H9 (cell line): ENCODE measurements around the gene ZNF77. TPM values are rescaled to one million over a fixed set of nuclear protein-coding genes. Genes with fewer than 3 reads are reported as not detected.

Source experiments
- DNase-seq: peaks from one replicate; pipeline ENCODE4 v3.0.0-alpha.2; 2017
- H2AFZ ChIP-seq: one replicate; pipeline ENCODE4 v1.6.1; 2013; ENCODE audit warnings: mild to moderate bottlenecking, low read length, control low read depth, moderate library complexity
- H2AK5ac ChIP-seq: 2 replicates; pipeline ENCODE4 v1.6.1; 2013; ENCODE audit warnings: low read length, control low read depth, mixed read lengths; ENCODE audit not compliant: insufficient read length
- H2BK120ac ChIP-seq: one replicate; pipeline ENCODE4 v1.6.1; 2013; ENCODE audit warnings: low read depth, mild to moderate bottlenecking, low read length, control low read depth, inconsistent platforms; ENCODE audit not compliant: poor library complexity, severe bottlenecking
- H2BK12ac ChIP-seq: 2 replicates; pipeline ENCODE4 v1.6.1; 2013; ENCODE audit warnings: low read length, control low read depth, mixed read lengths, low read depth; ENCODE audit not compliant: insufficient read length
- H2BK15ac ChIP-seq: 2 replicates; pipeline ENCODE4 v1.6.1; 2013; ENCODE audit warnings: low read depth, low read length, control low read depth
- H2BK20ac ChIP-seq: one replicate; pipeline ENCODE4 v1.6.1; 2013; ENCODE audit warnings: low read depth, mild to moderate bottlenecking, low read length, control low read depth, inconsistent platforms; ENCODE audit not compliant: poor library complexity, severe bottlenecking
- H2BK5ac ChIP-seq: 2 replicates; pipeline ENCODE4 v1.6.1; 2013; ENCODE audit warnings: low read length, control low read depth, mixed read lengths; ENCODE audit not compliant: insufficient read length
- H3K14ac ChIP-seq: 2 replicates; pipeline ENCODE4 v1.6.1; 2013; ENCODE audit warnings: low read length, control low read depth; ENCODE audit not compliant: insufficient read depth
- H3K18ac ChIP-seq: 2 replicates; pipeline ENCODE4 v1.6.1; 2013; ENCODE audit warnings: low read depth, mild to moderate bottlenecking, mixed read lengths, low read length, control low read depth; ENCODE audit not compliant: insufficient read length
- H3K23ac ChIP-seq: 2 replicates; pipeline ENCODE4 v1.6.1; 2013; ENCODE audit warnings: low read length, control low read depth, mixed read lengths, low read depth; ENCODE audit not compliant: insufficient read length
- H3K23me2 ChIP-seq: 2 replicates; pipeline ENCODE4 v1.6.1; 2013; ENCODE audit warnings: low read depth, mild to moderate bottlenecking, mixed read lengths, low read length, control low read depth; ENCODE audit not compliant: insufficient read length, poor library complexity, severe bottlenecking
- H3K27ac ChIP-seq: 2 replicates; pipeline ENCODE4 v1.5.1; 2013; ENCODE audit warnings: low read length, control low read depth, mixed read lengths, low read depth; ENCODE audit not compliant: insufficient read length
- H3K27me3 ChIP-seq: 2 replicates; pipeline ENCODE4 v1.6.1; 2013; ENCODE audit warnings: low read length, control low read depth, inconsistent platforms; ENCODE audit not compliant: insufficient read depth
- H3K4ac ChIP-seq: 2 replicates; pipeline ENCODE4 v1.6.1; 2013; ENCODE audit warnings: low read depth, mild to moderate bottlenecking, control low read depth, inconsistent platforms, low read length, moderate library complexity
- H3K4me1 ChIP-seq: 2 replicates; pipeline ENCODE4 v1.6.1; 2013; ENCODE audit warnings: low read length, control low read depth, inconsistent platforms; ENCODE audit not compliant: insufficient read depth
- H3K4me2 ChIP-seq: 2 replicates; pipeline ENCODE4 v1.6.1; 2013; ENCODE audit warnings: low read length, control low read depth, mixed read lengths; ENCODE audit not compliant: insufficient read length, insufficient read depth
- H3K56ac ChIP-seq: 2 replicates; pipeline ENCODE4 v1.6.1; 2013; ENCODE audit warnings: low read depth, mild to moderate bottlenecking, mixed read lengths, low read length, control low read depth; ENCODE audit not compliant: insufficient read length
- H3K79me1 ChIP-seq: 2 replicates; pipeline ENCODE4 v1.6.1; 2013; ENCODE audit warnings: low read depth, mild to moderate bottlenecking, moderate library complexity, low read length, control low read depth, inconsistent platforms; ENCODE audit not compliant: insufficient read depth, poor library complexity, severe bottlenecking
- H3K79me2 ChIP-seq: 2 replicates; pipeline ENCODE4 v1.6.1; 2013; ENCODE audit warnings: low read length, control low read depth, inconsistent platforms; ENCODE audit not compliant: insufficient read depth
- H3K9ac ChIP-seq: 2 replicates; pipeline ENCODE4 v1.6.1; 2013; ENCODE audit warnings: low read length, control low read depth, mixed read lengths; ENCODE audit not compliant: insufficient read length; ENCODE audit errors: extremely low read depth
- H3K9me3 ChIP-seq: one replicate; pipeline ENCODE4 v1.6.1; 2013; ENCODE audit warnings: low read depth, low read length, inconsistent platforms; ENCODE audit not compliant: control insufficient read depth
- H3T11ph ChIP-seq: one replicate; pipeline ENCODE4 v1.6.1; 2013; ENCODE audit warnings: mild to moderate bottlenecking, low read length, control low read depth, inconsistent platforms
- H4K20me1 ChIP-seq: one replicate; pipeline ENCODE4 v1.6.1; 2013; ENCODE audit not compliant: control insufficient read depth, insufficient read length, insufficient read depth
- H4K5ac ChIP-seq: 2 replicates; pipeline ENCODE4 v1.6.1; 2013; ENCODE audit warnings: low read depth, mild to moderate bottlenecking, mixed read lengths, low read length, control low read depth; ENCODE audit not compliant: insufficient read length
- H4K8ac ChIP-seq: replicated peaks from 2 replicates; pipeline ENCODE4 v1.6.1; 2013; ENCODE audit warnings: low read length, control low read depth, mixed read lengths, low read depth; ENCODE audit not compliant: insufficient read length
- H4K91ac ChIP-seq: 2 replicates; pipeline ENCODE4 v1.6.1; 2013; ENCODE audit warnings: low read depth, mild to moderate bottlenecking, moderate library complexity, mixed read lengths, low read length, control low read depth; ENCODE audit not compliant: insufficient read length
- H3K27ac Mint-ChIP-seq, 3 experiments: 2 replicates in 2 of 3; 3 replicates in 1 of 3; pipeline ENCODE4 v1.8.0; 2020 to 2021; ENCODE audit warnings: mixed read lengths in 3 of 3, mild to moderate bottlenecking in 1 of 3, moderate library complexity in 1 of 3
- H3K27me3 Mint-ChIP-seq: 2 replicates; pipeline ENCODE4 v1.8.0; 2021; ENCODE audit warnings: low read depth, mild to moderate bottlenecking, moderate library complexity, mixed read lengths
- H3K36me3 Mint-ChIP-seq, 3 experiments: 2 replicates in 2 of 3; 3 replicates in 1 of 3; pipeline ENCODE4 v1.8.0; 2020 to 2021; ENCODE audit warnings: low read depth in 3 of 3, mixed read lengths in 3 of 3; ENCODE audit not compliant: insufficient read depth in 1 of 3
- H3K4me1 Mint-ChIP-seq, 2 experiments: 2 replicates each; pipeline ENCODE4 v1.8.0; 2020; ENCODE audit warnings: mixed read lengths in 2 of 2
- H3K4me3 Mint-ChIP-seq, 2 experiments: 2 replicates in 1 of 2; 3 replicates in 1 of 2; pipeline ENCODE4 v1.8.0; 2020 to 2021; ENCODE audit warnings: mild to moderate bottlenecking in 2 of 2, mixed read lengths in 2 of 2, moderate library complexity in 1 of 2
- H3K9me3 Mint-ChIP-seq, 2 experiments: 2 replicates in 1 of 2; 3 replicates in 1 of 2; pipeline ENCODE4 v1.8.0; 2020; ENCODE audit warnings: mild to moderate bottlenecking in 2 of 2, mixed read lengths in 2 of 2, moderate library complexity in 1 of 2
- WGBS: extraction: QIAGEN DNeasy Blood & Tissue Kit; methylation state at CpG from one replicate; pipeline ENCODE4 v1.1.7; 2013; ENCODE audit warnings: missing lambda C conversion rate, low lambda C conversion rate, mixed read lengths; ENCODE audit not compliant: insufficient read length; ENCODE audit errors: extremely low coverage; 5-methylcytosine and 5-hydroxymethylcytosine counted together
- total RNA-seq: library from RNA; stranded (reverse); gene quantifications from 2 replicates; pipeline ENCODE4 v1.2.1, GENCODE V29; 2021
- TF ChIP-seq, protein P1 (sequence below): fragments of 200-600 bp; sonication (generic); conservative IDR thresholded peaks from 3 replicates; pipeline ENCODE4 v1.8.0; 2021; ENCODE audit warnings: antibody characterized with exemption, mild to moderate bottlenecking

ZNF77 gene
- total RNA-seq, 1 experiment from 2014 or later, result 4.6 TPM

DNA sequence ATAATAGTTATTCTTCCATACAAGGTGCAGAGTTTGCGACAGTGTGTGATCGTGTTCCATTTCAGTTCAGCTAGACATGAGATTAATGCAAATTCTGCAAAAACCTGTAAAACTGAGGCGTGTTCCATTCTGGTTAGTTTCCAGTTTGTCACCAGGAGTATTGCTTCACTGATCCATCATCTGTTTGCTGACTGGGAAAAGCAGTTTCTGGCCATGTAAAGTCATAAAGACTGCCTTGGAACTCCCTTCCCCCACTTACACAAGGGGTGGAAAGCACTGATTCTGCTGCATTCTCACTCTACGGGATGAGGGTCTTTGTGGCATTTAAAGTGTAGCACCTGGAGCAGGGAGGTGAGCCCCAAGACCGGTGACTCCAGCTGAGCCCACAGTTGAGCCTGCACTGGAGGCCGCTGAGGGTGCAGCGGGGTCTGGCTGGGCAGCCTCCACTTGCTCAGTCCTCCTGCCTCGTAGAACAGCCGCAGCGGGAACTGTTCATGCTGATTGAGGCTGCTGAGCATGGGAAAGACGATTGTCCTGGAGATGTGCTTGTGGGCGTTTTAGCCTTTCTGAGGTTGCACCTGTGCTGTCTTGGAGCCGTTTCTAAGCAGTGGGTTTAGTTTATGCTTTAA lies 42.1 kb downstream of the ZNF77 start:
- Mint-ChIP-seq H3K9me3 (peaks cover 6 to 9% of the 10 kb centered on the region in 2 experiments), H3K27ac (no peak overlapping the region), H3K4me1 (peaks cover 8 to 11% of the 10 kb centered on the region in 2 experiments), H3K36me3 (peaks cover 0 to 8% (median 0%) of the 10 kb centered on the region in 3 experiments; a peak in 3 of 7 replicates), H3K27me3 (peaks cover 3% of the 10 kb centered on the region), H3K4me3 (peak overlapping the region in 1 of 2 experiments; percentile 1; a peak in 1 of 5 replicates)
- Histone ChIP-seq H2BK12ac (no peak overlapping the region), H2BK20ac (no peak overlapping the region), H3K4ac (no peak overlapping the region), H4K5ac (no peak overlapping the region), H3K4me2 (no peak overlapping the region), H3K79me2 (peaks cover 8% of the 10 kb centered on the region; the same call in 1 of the 2 replicates), H2AK5ac (no peak overlapping the region), H3K79me1 (no peaks in the 10 kb centered on the region), H3K4me1 (no peaks in the 10 kb centered on the region), H3K9me3 (no peaks in the 10 kb centered on the region), H3K27ac (no peak overlapping the region), H3K27me3 (no peaks in the 10 kb centered on the region), H2BK15ac (no peak overlapping the region), H2AFZ (no peak overlapping the region), H4K91ac (no peak overlapping the region), H3T11ph (no peak overlapping the region), H4K20me1 (no peaks in the 10 kb centered on the region), H4K8ac (no peak overlapping the region), H3K23me2 (no peaks in the 10 kb centered on the region), H2BK5ac (no peak overlapping the region), H3K23ac (no peak overlapping the region), H3K18ac (no peak overlapping the region), H3K14ac (no peak overlapping the region), H3K9ac (no peak overlapping the region), H3K56ac (no peak overlapping the region), H2BK120ac (no peak overlapping the region)
- DNase-seq, result no peak
- TF ChIP-seq, protein P1, sequence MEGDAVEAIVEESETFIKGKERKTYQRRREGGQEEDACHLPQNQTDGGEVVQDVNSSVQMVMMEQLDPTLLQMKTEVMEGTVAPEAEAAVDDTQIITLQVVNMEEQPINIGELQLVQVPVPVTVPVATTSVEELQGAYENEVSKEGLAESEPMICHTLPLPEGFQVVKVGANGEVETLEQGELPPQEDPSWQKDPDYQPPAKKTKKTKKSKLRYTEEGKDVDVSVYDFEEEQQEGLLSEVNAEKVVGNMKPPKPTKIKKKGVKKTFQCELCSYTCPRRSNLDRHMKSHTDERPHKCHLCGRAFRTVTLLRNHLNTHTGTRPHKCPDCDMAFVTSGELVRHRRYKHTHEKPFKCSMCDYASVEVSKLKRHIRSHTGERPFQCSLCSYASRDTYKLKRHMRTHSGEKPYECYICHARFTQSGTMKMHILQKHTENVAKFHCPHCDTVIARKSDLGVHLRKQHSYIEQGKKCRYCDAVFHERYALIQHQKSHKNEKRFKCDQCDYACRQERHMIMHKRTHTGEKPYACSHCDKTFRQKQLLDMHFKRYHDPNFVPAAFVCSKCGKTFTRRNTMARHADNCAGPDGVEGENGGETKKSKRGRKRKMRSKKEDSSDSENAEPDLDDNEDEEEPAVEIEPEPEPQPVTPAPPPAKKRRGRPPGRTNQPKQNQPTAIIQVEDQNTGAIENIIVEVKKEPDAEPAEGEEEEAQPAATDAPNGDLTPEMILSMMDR, result no peak
- WGBS, result no CpG with 5 or more reads among the region's 13 CpGs
